HG03135 (cell line): ENCODE data around the gene NAPEPLD.
A peak's percentile ranks its signal among the peaks of the same experiment; 100 is the strongest.
"Not testable (repeated sequence)": the region's sequence is repeated elsewhere in the genome, so short reads cannot be mapped to it uniquely, and the experiment has no call there.

ENCODE experiments used
- ATAC-seq: cut with Tn5 transposase; IDR thresholded peaks from one replicate; pipeline ENCODE4 v1.9.1; 2021; ENCODE audit warnings: mild to moderate bottlenecking, moderate library complexity; ENCODE audit not compliant: unreplicated experiment

Gene NAPEPLD

DNA sequence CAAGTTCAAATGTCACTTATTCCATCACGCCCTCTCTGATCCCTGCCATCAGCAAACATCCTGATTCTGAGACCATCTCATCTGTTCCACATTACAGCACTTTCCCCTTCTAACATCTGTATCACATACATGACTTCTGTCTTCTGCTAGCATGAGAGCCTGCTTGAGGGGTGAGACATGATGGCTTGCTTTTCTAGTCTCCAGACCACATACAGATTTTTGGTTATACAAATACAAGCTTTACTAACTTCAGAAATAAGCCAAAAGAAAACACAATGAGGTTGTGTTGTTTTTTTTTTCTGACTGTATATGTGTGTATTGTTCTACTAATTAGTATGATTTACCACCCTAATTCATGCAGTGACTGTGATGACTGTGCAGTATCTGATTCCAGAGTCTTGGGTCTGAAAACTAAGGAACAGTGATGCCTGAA lies 34.3 kb downstream of the NAPEPLD start:
- no peak for ATAC-seq

DNA sequence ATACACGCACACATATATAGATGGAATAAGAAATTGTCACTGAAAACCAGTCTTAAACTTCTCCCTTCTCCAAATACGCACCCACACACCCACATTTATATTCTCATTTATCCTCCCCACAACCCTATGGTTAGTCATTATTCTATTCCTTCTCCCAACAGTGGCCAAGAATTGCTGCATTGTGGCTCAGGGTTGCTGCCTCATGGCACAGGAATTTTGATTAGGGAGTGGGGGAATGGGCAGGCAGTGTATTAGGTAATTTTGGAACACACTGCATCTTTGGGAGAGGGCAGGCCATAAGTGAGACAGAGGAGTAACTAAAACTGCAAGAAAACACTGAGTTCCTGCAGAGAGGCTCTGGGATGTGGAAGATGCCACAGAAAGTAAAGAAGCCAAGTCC lies 35.7 kb downstream of the NAPEPLD start:
- no peak for ATAC-seq

DNA sequence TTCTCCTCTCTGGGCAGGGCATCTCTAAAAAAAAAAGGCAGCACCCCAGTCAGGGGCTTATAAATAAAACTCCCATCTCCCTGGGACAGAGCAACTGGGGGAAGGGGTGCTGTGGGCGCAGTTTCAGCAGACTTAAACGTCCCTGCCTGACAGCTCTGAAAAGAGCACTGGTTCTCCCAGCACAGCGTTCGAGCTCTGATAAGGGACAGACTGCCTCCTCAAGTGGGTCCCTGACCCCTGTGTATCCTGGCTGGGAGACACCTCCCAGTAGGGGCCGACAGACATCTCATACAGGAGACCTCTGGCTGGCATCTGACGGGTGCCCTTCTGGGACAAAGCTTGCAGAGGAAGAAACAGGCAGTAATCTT lies 42.2 kb downstream of the NAPEPLD start:
- not testable (repeated sequence) for ATAC-seq

DNA sequence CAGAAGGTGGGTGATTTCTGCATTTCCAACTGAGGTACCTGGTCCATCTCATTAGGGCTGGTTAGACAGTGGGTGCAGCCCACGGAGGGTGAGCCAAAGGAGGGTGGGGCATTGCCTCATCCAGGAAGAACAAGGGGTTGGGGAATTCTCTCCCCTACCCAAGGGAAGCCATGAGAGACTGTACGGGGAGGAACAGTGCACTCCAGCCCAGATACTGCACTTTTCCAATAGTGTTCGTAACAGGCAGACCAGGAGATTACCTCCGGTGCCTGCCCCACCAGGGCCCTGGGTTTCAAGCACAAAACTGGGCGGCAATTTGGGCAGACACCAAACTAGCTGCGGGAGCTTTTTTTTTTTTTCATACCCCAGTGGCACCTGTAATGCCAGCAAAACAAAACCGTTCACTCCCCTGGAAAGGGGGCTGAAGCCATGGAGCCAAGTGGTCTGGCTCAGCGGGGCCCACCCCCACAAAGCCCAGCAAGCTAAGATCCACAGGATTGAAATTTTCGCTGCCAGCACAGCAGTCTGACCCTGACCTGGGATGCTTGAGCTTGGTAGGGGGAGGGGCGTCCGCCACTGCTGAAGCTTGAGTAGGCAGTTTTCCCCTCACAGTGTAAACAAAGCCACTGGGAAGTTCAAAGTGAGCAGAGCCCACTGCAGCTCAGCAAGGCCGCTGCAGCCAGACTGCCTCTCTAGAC lies 42.7 kb downstream of the NAPEPLD start:
- ATAC-seq: no peak

DNA sequence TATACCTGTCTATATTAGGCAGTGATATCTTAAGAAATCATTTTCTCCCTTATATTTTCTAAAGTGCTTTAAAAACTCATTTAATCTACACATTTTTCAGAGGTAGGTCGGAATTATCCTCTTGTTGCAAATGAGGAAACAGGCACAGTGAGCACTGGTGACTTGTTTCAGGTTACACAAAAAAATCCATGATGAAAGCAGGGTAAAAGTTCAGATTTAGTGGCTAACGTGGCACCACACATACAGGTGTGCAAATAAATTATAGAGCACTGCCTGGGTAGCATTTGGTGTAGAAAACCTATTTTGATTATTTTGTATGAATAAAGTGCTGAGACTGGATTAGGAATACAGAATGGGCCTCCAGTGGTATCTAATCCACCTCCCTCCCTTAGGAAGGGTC lies 47.4 kb downstream of the NAPEPLD start:
- ATAC-seq: no peak

DNA sequence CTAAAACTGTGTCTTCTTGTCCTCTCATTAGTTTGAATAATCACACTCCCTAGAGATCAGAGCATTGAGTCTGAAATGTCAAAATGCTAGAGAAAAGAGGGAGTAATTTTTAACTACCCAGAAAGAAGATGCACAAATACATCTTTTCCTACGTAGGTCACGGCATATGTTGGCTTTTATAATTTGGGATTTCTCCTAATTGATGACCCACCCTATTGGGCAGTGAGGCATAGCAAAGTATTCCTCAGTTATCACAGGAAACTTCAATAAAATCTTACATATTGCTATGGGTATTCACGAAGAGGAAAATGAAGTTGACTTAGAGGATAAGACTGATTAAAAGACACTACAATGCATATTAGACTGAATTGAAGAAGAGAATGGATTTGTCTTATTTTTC lies 48.6 kb downstream of the NAPEPLD start:
- no peak for ATAC-seq

DNA sequence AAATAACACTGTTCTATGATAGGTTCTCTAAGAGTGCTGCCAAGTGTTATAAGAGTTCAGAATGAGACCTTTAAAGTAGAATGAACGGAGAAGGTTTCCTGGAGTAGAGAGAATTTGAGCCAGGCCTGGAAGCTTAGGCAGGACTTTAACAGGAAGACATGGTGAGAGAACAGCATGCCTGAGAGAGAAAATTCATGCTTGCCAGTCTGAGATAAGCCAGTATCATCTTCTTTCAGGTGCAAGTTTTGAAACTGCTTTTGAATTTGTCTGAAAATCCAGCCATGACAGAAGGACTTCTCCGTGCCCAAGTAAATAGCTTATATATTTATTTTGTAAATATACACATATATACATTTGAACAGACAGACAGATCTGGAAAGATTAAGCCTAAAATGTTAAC lies 51.9 kb downstream of the NAPEPLD start:
- ATAC-seq: no peak

DNA sequence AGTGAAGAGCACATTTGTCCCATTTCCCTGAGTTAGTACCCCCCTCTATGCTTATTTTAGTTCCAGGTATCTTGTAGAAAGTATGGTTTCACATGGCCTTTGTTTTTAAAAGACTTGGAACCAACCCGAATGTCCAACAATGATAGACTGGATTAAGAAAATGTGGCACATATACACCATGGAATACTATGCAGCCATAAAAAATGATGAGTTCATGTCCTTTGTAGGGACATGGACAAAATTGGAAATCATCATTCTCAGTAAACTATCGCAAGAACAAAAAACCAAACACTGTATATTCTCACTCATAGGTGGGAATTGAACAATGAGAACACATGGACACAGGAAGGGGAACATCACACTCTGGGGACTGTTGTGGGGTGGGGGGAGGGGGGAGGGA lies 53.3 kb downstream of the NAPEPLD start:
- ATAC-seq: not testable (repeated sequence)

DNA sequence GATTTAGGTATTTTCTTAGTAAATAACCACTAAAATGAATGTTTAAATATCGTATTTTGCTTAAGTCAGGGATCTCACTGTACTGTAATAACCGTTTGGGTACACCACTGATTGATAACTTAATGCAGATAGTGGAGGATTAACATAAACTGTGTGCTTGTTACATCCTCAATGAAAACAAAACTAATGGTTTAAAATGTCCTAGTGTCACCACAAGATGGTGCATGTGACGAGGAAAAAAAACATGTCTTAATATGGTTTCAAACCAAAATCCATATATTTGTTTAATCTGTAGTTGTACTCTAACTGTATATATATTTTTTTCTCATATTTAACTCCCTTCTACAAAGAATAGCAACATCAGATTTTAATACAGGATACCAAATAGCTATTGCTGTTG lies 54.8 kb downstream of the NAPEPLD start:
- no peak for ATAC-seq

DNA sequence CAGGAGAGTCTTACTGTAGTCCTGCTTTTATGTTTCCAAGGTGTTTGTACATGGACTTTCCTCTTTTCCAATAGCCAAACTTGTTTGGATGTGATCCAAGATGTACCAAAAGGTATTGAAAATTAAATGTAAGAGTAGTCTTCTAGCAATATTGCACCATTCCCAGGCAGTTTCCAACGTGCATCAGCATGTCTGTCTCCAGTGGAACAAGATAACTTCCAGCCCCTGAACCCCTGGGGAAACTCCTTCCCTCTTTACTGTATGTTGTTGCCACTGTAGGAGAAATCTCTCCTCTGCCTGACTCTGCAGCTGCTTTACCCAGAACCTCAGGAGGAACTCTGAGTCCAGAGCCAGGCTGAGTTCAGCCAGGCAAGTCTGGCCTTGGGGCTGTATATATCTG lies 55.5 kb downstream of the NAPEPLD start:
- no peak for ATAC-seq

DNA sequence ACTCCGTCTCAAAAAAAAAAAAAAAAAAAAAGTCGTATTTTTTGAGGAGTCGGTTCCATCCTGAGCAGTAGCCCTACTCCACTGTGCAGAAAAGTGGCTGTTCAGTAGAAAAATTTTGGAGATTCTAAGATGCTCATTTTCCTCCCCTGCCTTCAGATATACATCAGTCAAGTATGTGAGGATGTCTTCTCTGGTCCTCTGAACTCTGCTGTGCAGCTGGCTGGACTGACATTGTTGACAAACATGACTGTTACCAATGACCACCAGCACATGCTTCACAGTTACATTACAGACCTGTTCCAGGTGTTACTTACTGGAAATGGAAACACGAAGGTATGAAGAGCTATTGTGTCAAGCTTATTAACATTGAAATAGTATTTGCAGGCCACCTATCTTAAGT lies 56.6 kb downstream of the NAPEPLD start:
- not testable (repeated sequence) for ATAC-seq

DNA sequence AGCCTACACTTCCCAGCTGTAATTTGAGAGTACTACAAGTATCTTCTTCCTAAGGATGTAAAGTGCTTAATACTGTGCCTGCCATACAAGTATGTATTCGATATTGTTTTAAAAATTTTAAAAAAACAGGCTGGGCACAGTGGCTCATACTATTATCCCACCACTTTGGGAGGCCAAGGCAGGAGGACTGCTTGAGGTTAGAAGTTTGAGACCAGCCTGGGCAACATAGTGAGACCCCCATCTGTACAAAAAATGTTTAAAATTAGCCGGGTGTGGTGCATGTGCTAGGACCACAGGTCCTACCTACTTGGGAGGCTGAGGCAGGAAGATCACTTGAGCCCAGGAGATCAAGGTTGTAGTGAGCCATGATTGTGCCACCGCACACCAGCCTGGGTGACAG lies 65.7 kb downstream of the NAPEPLD start:
- no peak for ATAC-seq

DNA sequence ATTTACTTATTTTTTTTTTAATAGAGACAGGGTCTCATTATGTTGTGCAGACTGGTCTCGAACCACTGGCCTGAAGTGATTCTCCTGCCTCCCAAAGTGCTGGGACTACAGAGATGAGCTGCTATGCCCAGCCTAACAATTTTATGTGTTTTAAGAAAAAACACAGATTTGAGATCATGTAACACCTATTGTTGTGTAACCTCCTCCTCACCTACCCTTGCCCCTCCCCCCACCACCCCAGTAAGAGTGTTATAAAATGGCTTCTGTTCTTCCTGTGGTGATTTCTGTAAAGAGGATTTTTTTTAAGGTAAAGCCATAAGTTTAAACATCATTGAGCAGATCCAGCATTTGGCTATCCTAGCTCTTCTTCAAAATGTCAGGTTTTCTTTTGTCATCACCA lies 66.4 kb downstream of the NAPEPLD start:
- no peak for ATAC-seq

DNA sequence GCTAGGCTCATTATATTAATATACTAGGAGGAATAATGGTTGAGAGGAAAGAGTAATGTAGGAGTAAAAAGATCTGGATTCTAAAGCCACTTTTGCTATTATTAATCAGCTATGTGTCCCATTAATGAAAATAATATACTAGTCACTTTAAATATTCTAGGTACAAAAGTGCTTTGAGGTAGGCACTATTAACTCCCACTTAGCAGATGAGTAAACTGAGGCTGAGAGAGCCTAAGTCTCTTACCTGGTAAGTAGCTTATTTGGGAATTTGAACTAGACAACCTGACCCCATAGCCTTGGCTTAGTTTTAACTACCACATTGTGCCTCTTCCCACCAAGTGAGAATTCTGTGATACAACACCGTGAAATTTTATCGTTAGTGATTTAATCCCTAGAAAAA lies 68.0 kb downstream of the NAPEPLD start:
- ATAC-seq: no peak

DNA sequence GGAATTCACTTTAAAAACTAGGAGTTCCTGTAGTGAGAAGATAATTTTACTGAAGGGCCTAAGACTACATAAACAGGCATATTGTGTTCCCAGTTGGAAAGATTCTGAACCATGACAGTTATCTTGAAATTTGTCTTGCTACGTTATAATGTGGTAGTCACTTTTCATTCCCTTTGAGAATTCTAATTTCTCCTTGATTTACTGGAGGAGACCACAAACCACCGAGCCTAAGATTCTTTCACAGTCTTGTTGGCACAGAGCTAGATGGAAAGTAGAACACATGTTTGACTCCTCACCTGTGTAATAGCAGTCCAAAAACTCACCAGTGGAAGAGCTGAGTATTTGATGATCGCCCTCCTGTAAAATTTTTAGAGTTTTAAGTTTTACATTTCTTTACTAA lies 69.1 kb downstream of the NAPEPLD start:
- ATAC-seq: no peak

DNA sequence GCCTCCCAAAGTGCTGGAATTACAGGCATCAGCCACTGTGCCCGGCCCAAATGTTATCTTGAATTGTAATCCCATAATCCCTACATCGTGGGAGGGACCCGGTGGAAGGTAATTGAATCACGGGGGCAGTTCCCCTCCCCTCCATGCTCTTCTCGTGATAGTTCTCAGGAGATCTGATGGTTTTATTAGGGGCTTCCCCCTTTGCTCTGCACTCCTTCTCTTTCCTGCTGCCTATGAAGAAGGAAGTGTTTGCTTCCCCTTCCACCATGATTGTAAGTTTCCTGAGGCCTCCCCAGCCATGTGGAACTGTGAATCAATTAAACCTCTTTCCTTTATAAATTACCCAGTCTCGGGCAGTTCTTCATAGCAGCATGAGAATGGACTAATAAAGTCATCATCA lies 70.7 kb downstream of the NAPEPLD start:
- ATAC-seq: not testable (repeated sequence)

DNA sequence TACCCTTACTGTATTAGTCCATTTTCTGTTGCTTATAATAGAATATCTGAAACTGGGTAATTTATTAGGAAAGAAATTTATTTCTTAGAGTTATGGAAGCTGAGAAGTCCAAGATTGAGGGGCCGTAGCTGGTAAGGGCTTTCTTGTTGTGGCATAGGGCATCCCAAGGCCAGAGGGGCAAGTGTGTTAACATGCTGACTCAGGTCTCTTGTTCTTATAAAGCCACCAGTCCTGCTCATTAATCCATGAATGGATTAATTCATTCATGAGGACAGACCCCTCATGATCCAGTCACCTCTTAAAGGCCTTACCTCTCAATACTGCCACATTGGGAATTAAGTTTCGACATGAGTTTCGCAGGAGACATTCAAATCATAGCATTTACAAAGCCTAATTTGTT lies 71.6 kb downstream of the NAPEPLD start:
- no peak for ATAC-seq

DNA sequence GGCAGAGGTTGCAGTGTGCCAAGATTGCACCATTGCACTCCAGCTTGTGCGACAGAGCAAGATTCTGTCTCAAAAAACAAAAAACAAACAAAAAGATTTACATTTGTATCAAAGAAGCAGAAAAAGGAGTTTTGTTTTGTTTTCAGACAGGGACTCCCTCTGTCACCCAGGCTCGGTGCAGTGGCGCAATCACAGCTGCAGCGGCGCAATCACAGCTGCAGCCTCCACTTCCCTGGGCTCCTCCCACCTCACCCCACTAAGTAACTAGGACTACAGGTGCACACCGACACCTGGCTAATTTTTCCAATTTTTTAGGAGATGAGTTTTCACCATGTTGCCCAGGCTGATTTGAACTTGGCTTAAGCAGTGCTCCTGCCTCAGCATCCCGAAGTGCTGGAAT lies 72.1 kb downstream of the NAPEPLD start:
- ATAC-seq: no peak

DNA sequence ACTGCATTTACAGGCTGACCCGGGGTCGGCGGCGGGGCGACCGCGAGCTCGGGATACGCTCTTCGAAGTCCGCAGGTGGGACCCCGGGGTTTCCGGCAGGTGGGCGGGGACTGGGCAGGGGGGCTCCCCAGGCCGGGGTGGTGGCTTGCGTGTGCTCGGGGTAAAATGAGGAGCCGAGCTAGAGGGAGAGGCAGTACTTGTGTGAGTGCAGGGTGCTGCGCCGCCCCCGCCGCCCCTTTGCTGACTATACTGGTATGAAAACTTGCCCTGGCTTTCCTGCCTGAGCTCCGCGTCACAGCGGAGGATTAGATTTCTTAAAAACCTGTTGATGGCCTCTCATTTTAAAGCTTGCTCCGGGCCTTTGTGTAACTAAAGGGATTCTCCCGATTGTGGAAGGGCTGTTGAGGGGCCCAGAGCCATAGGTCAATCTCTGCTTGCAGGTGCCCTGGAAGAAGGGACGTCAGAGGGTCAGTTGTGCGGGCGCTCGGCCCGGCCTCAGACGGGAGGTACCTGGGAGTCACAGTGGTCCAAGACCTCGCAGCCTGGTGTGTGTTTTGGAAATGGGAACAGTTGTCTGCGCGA lies 73.5 kb downstream of the NAPEPLD start:
- peak; percentile 52 for ATAC-seq

DNA sequence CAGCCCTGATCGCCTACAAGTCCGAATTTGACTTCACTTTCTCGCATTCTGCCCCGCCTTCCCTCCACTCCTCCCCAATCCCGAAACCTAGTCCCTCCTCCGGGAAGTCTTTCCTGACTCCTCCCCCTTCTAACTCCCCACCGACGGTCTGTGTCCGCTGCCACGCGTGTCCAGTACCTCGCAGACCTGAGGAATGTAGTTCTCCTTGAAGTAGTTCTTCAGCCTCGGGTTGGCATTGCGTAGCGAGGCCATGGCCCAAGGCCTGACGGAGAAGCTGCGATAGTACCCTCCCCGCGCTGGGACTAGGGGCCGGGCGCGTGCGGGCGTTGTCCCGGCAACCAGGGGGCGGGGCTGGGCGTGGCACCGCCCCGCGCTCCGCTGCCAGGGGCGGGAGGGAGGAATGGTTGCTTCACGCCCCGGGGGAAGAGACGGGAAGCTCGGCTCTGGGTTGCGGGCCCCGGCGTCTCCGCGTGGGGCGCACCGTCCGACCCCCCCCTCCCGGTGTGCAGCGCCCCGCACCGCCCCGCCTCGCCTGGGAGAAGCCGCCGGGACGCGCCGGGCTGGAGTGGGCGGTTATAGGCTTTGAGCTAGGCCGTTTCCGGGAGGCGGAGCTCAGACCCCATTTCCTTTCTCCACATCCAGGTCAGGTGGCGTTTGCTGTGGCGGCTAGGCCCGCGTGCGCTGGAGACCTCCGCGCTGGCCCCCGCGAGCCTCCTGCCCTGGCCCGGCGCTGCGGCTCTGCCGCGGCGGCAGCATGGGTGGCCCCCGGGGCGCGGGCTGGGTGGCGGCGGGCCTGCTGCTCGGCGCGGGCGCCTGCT lies 74.2 kb downstream of the NAPEPLD start, which contains the start of the genes ARMC10 and FBXL13:
TSS of gene ARMC10 (plus strand) at position 622 of the 818 bp plus-strand sequence. CDS start at position 755, 133 bp downstream.
TSS of gene FBXL13 (minus strand) at position 278 of the 818 bp plus-strand sequence.
- ATAC-seq: peak; percentile 89

DNA sequence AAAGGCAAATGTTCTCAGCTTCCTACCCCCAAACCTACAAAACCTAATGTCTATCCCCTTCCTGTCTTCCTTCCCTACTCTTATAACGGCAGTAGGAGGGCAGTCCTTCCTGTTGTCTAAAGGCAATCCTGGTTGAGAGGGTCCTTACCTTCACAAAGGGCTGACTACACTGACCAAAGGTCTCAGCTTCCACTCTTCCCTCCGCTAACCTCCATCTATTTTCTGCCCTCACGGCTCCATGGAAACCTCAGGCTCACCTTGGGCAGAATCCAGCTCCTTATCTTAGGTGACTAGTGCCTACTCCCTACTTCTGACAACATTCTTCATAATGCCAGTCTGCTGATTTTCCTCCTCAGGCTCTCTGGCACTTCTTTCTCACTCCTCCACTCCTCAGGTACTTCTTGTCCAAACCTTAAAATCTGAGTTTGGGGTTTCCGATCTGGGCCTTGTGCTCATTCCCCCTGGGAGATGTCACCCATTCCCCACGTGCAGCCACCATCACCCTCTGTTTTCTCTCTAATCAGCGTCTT lies 74.8 kb downstream of the NAPEPLD start:
- ATAC-seq: no peak

DNA sequence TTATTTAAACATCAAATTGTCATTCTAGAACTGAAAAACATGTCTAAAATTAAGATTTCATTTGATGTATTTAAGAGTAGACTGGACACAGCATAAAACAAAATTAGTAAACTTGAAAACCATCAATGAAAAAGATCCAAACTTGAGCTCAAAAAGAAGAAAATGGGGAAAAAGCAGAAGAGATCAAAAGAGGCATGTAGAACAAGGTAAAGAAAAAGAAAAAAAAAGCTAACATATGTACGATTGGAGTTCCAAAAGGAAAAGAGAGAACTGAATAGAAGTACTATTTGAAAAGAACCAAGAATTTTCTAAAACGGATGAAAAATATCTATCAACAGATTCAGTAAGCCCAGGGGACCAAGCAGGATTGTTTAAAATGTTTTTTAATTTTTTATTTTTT lies 77.9 kb downstream of the NAPEPLD start:
- no peak for ATAC-seq
